Fibroblast of pulmonary artery (primary cell): ENCODE data around the gene PCDH9.

Source experiments
- DNase-seq: peaks from one replicate; pipeline ENCODE4 v3.0.0-alpha.2; 2010; ENCODE audit warnings: low read depth
- H3K4me3 ChIP-seq: replicated peaks from 2 replicates; pipeline ENCODE4 v1.5.1; 2011; ENCODE audit warnings: low read depth, mild to moderate bottlenecking, control low read depth, low read length, moderate library complexity
- TF ChIP-seq, protein P1 (sequence below): IDR thresholded peaks from 2 replicates; pipeline ENCODE4 v1.5.1; 2011; ENCODE audit warnings: mild to moderate bottlenecking, control low read depth, low read length, inconsistent platforms; ENCODE audit errors: missing control alignments

PCDH9 gene

GRCh38 chr13:66974174-66974573 lies 256.0 kb downstream of the PCDH9 start:
- TF ChIP-seq, protein P1, sequence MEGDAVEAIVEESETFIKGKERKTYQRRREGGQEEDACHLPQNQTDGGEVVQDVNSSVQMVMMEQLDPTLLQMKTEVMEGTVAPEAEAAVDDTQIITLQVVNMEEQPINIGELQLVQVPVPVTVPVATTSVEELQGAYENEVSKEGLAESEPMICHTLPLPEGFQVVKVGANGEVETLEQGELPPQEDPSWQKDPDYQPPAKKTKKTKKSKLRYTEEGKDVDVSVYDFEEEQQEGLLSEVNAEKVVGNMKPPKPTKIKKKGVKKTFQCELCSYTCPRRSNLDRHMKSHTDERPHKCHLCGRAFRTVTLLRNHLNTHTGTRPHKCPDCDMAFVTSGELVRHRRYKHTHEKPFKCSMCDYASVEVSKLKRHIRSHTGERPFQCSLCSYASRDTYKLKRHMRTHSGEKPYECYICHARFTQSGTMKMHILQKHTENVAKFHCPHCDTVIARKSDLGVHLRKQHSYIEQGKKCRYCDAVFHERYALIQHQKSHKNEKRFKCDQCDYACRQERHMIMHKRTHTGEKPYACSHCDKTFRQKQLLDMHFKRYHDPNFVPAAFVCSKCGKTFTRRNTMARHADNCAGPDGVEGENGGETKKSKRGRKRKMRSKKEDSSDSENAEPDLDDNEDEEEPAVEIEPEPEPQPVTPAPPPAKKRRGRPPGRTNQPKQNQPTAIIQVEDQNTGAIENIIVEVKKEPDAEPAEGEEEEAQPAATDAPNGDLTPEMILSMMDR: no peak
- H3K4me3 ChIP-seq: no peak overlapping the region
- DNase-seq: no peak

DNA sequence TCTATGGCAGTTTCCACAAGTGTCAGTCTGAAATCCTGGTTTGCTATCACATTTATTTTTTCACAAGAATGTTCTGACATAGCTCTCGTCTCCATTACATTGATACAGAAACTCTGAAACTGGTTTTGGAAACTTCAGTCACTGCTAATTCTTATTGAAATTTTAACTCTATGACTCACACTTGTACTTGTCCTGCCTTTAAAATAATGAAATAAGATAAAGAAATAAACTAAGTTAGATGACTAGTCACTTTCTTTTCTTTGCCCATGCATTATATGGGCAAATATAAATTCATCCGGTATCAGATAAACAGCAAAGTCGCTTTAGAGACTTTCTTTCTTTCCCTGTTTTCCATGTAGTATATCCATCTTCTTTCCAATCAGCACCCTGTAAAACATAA lies 257.5 kb downstream of the PCDH9 start:
- peak; percentile 16 for DNase-seq
- no peak overlapping the region for H3K4me3 ChIP-seq
- TF ChIP-seq, protein P1: no peak

GRCh38 chr13:66971004-66971403 lies 259.1 kb downstream of the PCDH9 start:
- TF ChIP-seq, protein P1: no peak
- DNase-seq: no peak
- H3K4me3 ChIP-seq: no peak overlapping the region

- TF ChIP-seq, protein P1: no peak
- no peak for DNase-seq
- H3K4me3 ChIP-seq: no peak overlapping the region
These were observed 260.8 kb downstream of the PCDH9 start for GRCh38 chr13:66969291-66969690.

- H3K4me3 ChIP-seq: no peak overlapping the region
- TF ChIP-seq, protein P1: no peak
- DNase-seq: no peak
These were observed 262.1 kb downstream of the PCDH9 start for GRCh38 chr13:66967811-66968597.

DNA sequence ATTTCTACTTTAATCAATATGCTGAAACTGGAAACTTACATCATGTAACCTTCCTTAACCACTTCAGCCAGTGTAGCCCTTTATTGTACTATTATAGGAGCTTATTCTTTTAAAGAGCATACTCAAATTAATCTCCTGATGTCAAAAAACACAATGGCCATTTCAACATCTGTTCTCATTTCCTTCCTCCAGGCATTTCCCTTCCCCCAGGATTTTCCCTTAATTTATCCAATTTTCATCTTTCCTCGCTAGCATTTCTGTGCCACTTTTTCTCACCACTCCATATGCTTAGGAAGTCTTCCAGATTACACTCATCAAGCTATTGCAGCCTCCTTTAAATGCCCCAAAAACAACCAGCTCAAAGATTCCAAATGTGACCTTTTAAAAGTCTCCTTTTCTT lies 265.0 kb downstream of the PCDH9 start:
- no peak overlapping the region for H3K4me3 ChIP-seq
- peak; percentile 32 for DNase-seq
- TF ChIP-seq, protein P1: no peak

GRCh38 chr13:66962953-66963352 lies 267.2 kb downstream of the PCDH9 start:
- no peak overlapping the region for H3K4me3 ChIP-seq
- DNase-seq: no peak
- TF ChIP-seq, protein P1: no peak
